WTC11 (cell line): ENCODE measurements around the gene TMEM127. TPM values are rescaled to one million over a fixed set of nuclear protein-coding genes. Genes with fewer than 3 reads are reported as not detected.

Experiments
- ATAC-seq: fragments of 200-7000 bp; cut with Tn5 transposase; 2 replicates; pipeline ENCODE4 v1.10.0; 2021; ENCODE audit warnings: mild to moderate bottlenecking, moderate library complexity
- CTCF ChIA-PET: fragments of 300-600 bp; sonication (Branson Sonifier 250); formaldehyde crosslinking; loops from one replicate; lab custom pipeline; 2021; ENCODE audit warnings: antibody characterized with exemption; lab: Charles Lee
- POLR2A ChIA-PET: fragments of 350-600 bp; sonication (Branson Sonifier 250); formaldehyde crosslinking; loops from one replicate; lab custom pipeline; 2021; ENCODE audit warnings: antibody characterized with exemption; lab: Charles Lee
- DNase-seq: peaks from one replicate; pipeline ENCODE4 v3.0.0; 2021; ENCODE audit warnings: low spot score
- H3K27ac Mint-ChIP-seq: 2 replicates; pipeline ENCODE4 v1.8.0; 2021; ENCODE audit warnings: mixed read lengths
- H3K27me3 Mint-ChIP-seq: 2 replicates; pipeline ENCODE4 v1.8.0; 2021; ENCODE audit warnings: low read depth, mild to moderate bottlenecking, moderate library complexity, mixed read lengths
- H3K36me3 Mint-ChIP-seq: 2 replicates; pipeline ENCODE4 v1.8.0; 2021; ENCODE audit warnings: mixed read lengths
- H3K4me1 Mint-ChIP-seq: 2 replicates; pipeline ENCODE4 v1.8.0; 2022; ENCODE audit warnings: mixed read lengths
- H3K4me3 Mint-ChIP-seq: 2 replicates; pipeline ENCODE4 v1.8.0; 2021; ENCODE audit warnings: mild to moderate bottlenecking, moderate library complexity, mixed read lengths
- H3K9me3 Mint-ChIP-seq: 2 replicates; pipeline ENCODE4 v1.8.0; 2021; ENCODE audit warnings: mixed read lengths
- ATF2 ChIP-seq: sonication (generic); formaldehyde crosslinking; IDR thresholded peaks from 2 replicates; pipeline ENCODE4 v1.8.1; 2022; ENCODE audit warnings: low read depth, missing genetic modification reagents, borderline replicate concordance
- CBFB ChIP-seq: sonication (generic); formaldehyde crosslinking; IDR thresholded peaks from 2 replicates; pipeline ENCODE4 v1.8.1; 2022; ENCODE audit warnings: mild to moderate bottlenecking, low read depth, missing genetic modification reagents
- ETV6 ChIP-seq: sonication (generic); formaldehyde crosslinking; IDR thresholded peaks from 2 replicates; pipeline ENCODE4 v1.8.1; 2022; ENCODE audit warnings: mild to moderate bottlenecking, missing genetic modification reagents
- GTF2I ChIP-seq: fragments of 250-450 bp; sonication (Bioruptor Pico); conservative IDR thresholded peaks from 2 replicates; pipeline ENCODE4 v1.4.0; 2021; ENCODE audit warnings: mild to moderate bottlenecking
- HMGA2 ChIP-seq: fragments of 250-450 bp; sonication (Bioruptor Pico); IDR thresholded peaks from 2 replicates; pipeline ENCODE4 v1.4.0; 2021; ENCODE audit warnings: mild to moderate bottlenecking, moderate library complexity
- IRF2 ChIP-seq: sonication (generic); formaldehyde crosslinking; IDR thresholded peaks from 2 replicates; pipeline ENCODE4 v1.8.0; 2022; ENCODE audit warnings: low read depth, missing genetic modification reagents, borderline replicate concordance
- MAX ChIP-seq: sonication (generic); formaldehyde crosslinking; IDR thresholded peaks from 2 replicates; pipeline ENCODE4 v1.8.0; 2022; ENCODE audit warnings: mild to moderate bottlenecking, missing genetic modification reagents
- NFE2L1 ChIP-seq: sonication (generic); formaldehyde crosslinking; IDR thresholded peaks from 2 replicates; pipeline ENCODE4 v1.8.1; 2023; ENCODE audit warnings: missing genetic modification reagents
- NR1H2 ChIP-seq: sonication (generic); formaldehyde crosslinking; IDR thresholded peaks from 2 replicates; pipeline ENCODE4 v1.9.0; 2021; ENCODE audit warnings: mild to moderate bottlenecking, moderate library complexity, missing genetic modification reagents
- NR2C2 ChIP-seq: sonication (generic); formaldehyde crosslinking; IDR thresholded peaks from 2 replicates; pipeline ENCODE4 v1.8.0; 2022; ENCODE audit warnings: mild to moderate bottlenecking, missing genetic modification reagents
- SOX15 ChIP-seq: fragments of 250-450 bp; sonication (Bioruptor Pico); IDR thresholded peaks from 2 replicates; pipeline ENCODE4 v1.9.0; 2021; ENCODE audit warnings: mild to moderate bottlenecking
- TCF7 ChIP-seq: sonication (generic); formaldehyde crosslinking; IDR thresholded peaks from 2 replicates; pipeline ENCODE4 v1.8.0; 2022; ENCODE audit warnings: mild to moderate bottlenecking, low read depth, missing genetic modification reagents, moderate library complexity
- TP53 ChIP-seq: sonication (generic); formaldehyde crosslinking; IDR thresholded peaks from 2 replicates; pipeline ENCODE4 v1.8.1; 2023; ENCODE audit warnings: mild to moderate bottlenecking, missing genetic modification reagents
- USF1 ChIP-seq: sonication (generic); formaldehyde crosslinking; IDR thresholded peaks from 2 replicates; pipeline ENCODE4 v1.8.0; 2022; ENCODE audit warnings: mild to moderate bottlenecking, missing genetic modification reagents
- ZBTB21 ChIP-seq: sonication (generic); formaldehyde crosslinking; IDR thresholded peaks from 2 replicates; pipeline ENCODE4 v1.8.1; 2023; ENCODE audit warnings: mild to moderate bottlenecking, missing genetic modification reagents, borderline replicate concordance
- ZNF138 ChIP-seq: sonication (generic); formaldehyde crosslinking; conservative IDR thresholded peaks from 2 replicates; pipeline ENCODE4 v1.8.1; 2022; ENCODE audit warnings: mild to moderate bottlenecking, moderate library complexity, missing genetic modification reagents
- ZNF232 ChIP-seq: sonication (generic); formaldehyde crosslinking; IDR thresholded peaks from 2 replicates; pipeline ENCODE4 v1.8.0; 2022; ENCODE audit warnings: mild to moderate bottlenecking, missing genetic modification reagents
- ZNF423 ChIP-seq: fragments of 250-450 bp; sonication (Bioruptor Pico); IDR thresholded peaks from 2 replicates; pipeline ENCODE4 v2.1.2; 2022; ENCODE audit warnings: mild to moderate bottlenecking, moderate library complexity
- ZNF671 ChIP-seq: fragments of 250-450 bp; sonication (Bioruptor Pico); IDR thresholded peaks from 2 replicates; pipeline ENCODE4 v1.8.0; 2021; ENCODE audit warnings: mild to moderate bottlenecking
- total RNA-seq: library from RNA; stranded (reverse); gene quantifications from 3 replicates; pipeline ENCODE4 v1.2.3, GENCODE V29; 2021
- TF ChIP-seq, protein P1 (sequence below): sonication (generic); formaldehyde crosslinking; IDR thresholded peaks from 2 replicates; pipeline ENCODE4 v1.8.0; 2023; ENCODE audit warnings: missing genetic modification reagents, mild to moderate bottlenecking, borderline replicate concordance
- TF ChIP-seq, protein P2 (sequence below): sonication (generic); formaldehyde crosslinking; IDR thresholded peaks from 2 replicates; pipeline ENCODE4 v1.8.1; 2023; ENCODE audit warnings: mild to moderate bottlenecking, missing genetic modification reagents, moderate library complexity
- TF ChIP-seq, protein P3 (sequence below): sonication (generic); formaldehyde crosslinking; IDR thresholded peaks from 2 replicates; pipeline ENCODE4 v1.8.0; 2022; ENCODE audit warnings: missing genetic modification reagents

Gene TMEM127
- total RNA-seq, 1 experiment from 2014 or later: 22.9 TPM

DNA sequence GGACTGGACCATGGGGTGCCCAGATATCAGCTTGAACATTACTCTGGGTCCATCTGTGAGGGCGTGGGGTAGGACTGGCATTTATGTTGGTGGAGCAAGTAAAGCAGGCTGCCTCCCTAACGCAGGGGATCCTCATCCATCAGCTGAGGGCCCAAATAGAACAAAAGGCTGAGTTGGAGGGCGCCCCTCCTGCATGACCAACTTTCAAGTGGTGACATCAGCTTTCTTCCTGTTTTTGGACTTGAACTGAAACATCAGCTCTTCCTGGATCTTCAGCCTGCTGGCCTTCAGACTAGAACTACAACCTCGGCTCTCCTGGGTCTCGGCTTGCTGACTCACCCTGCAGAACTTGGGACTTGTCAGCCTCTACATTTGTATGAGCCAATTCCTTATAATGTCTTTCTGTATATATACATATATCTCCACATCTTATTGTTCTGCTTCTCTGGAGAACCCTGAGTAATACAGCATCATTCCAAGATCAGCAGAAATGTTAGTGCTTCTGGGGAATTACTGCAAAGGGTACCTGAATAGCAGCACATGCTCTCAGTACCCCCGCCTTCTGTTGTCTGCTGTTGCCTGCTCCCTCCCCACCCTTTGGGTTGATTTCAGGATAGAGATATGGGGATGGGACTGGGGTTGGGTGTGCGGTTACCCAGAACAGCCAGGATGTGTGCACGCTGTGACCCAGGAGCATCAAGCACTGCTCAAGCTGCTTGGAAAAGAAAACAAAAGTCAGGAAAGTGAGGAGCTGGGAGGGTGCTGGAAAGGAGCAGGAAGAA is 20.0 kb downstream of the TMEM127 start:
- ATAC-seq: no peak
- TF ChIP-seq TP53 (CRISPR knock-in tag): no peak
- TF ChIP-seq SOX15: no peak
- no peak for TF ChIP-seq ZNF138 (CRISPR knock-in tag)
- TF ChIP-seq GTF2I (CRISPR knock-in tag): no peak
- TF ChIP-seq CBFB: no peak
- no peak for TF ChIP-seq NFE2L1 (CRISPR knock-in tag)
- TF ChIP-seq, protein P1, sequence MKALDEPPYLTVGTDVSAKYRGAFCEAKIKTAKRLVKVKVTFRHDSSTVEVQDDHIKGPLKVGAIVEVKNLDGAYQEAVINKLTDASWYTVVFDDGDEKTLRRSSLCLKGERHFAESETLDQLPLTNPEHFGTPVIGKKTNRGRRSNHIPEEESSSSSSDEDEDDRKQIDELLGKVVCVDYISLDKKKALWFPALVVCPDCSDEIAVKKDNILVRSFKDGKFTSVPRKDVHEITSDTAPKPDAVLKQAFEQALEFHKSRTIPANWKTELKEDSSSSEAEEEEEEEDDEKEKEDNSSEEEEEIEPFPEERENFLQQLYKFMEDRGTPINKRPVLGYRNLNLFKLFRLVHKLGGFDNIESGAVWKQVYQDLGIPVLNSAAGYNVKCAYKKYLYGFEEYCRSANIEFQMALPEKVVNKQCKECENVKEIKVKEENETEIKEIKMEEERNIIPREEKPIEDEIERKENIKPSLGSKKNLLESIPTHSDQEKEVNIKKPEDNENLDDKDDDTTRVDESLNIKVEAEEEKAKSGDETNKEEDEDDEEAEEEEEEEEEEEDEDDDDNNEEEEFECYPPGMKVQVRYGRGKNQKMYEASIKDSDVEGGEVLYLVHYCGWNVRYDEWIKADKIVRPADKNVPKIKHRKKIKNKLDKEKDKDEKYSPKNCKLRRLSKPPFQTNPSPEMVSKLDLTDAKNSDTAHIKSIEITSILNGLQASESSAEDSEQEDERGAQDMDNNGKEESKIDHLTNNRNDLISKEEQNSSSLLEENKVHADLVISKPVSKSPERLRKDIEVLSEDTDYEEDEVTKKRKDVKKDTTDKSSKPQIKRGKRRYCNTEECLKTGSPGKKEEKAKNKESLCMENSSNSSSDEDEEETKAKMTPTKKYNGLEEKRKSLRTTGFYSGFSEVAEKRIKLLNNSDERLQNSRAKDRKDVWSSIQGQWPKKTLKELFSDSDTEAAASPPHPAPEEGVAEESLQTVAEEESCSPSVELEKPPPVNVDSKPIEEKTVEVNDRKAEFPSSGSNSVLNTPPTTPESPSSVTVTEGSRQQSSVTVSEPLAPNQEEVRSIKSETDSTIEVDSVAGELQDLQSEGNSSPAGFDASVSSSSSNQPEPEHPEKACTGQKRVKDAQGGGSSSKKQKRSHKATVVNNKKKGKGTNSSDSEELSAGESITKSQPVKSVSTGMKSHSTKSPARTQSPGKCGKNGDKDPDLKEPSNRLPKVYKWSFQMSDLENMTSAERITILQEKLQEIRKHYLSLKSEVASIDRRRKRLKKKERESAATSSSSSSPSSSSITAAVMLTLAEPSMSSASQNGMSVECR (CRISPR knock-in tag): no peak
- no peak for TF ChIP-seq IRF2 (CRISPR knock-in tag)
- TF ChIP-seq ZBTB21 (CRISPR knock-in tag): no peak
- no peak for TF ChIP-seq USF1
- TF ChIP-seq, protein P2, sequence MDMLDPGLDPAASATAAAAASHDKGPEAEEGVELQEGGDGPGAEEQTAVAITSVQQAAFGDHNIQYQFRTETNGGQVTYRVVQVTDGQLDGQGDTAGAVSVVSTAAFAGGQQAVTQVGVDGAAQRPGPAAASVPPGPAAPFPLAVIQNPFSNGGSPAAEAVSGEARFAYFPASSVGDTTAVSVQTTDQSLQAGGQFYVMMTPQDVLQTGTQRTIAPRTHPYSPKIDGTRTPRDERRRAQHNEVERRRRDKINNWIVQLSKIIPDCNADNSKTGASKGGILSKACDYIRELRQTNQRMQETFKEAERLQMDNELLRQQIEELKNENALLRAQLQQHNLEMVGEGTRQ (CRISPR knock-in tag): no peak
- TF ChIP-seq NR1H2 (CRISPR knock-in tag): no peak
- TF ChIP-seq, all 79 proteins: peak for 0
- CTCF ChIA-PET: interaction anchor here (0.6 to 1.4 kb wide), 5 partner anchors 15 to 130 kb away, joined by 3 to 6 read pairs (median 3); partner anchors contain the start of gene ADRA2B
- POLR2A ChIA-PET: interaction anchor here (1.0 to 1.2 kb wide), 2 partner anchors 38 to 44 kb away, joined by 3 to 5 read pairs; no protein-coding TSS in a partner anchor
- Mint-ChIP-seq H3K9me3 (no peaks in the 10 kb centered on the region), H3K27ac (no peak overlapping the region), H3K27me3 (no peaks in the 10 kb centered on the region), H3K4me3 (no peak overlapping the region), H3K36me3 (no peaks in the 10 kb centered on the region), H3K4me1 (peaks cover 8% of the 10 kb centered on the region)
- DNase-seq: no peak

- Mint-ChIP-seq H3K4me1 (peaks cover 8% of the 10 kb centered on the region), H3K9me3 (no peaks in the 10 kb centered on the region), H3K27ac (no peak overlapping the region), H3K27me3 (no peaks in the 10 kb centered on the region), H3K4me3 (no peak overlapping the region), H3K36me3 (no peaks in the 10 kb centered on the region)
- DNase-seq (no peak), ATAC-seq (no peak)
- POLR2A ChIA-PET: interaction anchor here (0.7 kb wide), 1 partner anchor 55 kb away, joined by 3 read pairs; no protein-coding TSS in a partner anchor
- TF ChIP-seq HMGA2 (CRISPR knock-in tag) (no peak), ZNF423 (CRISPR knock-in tag) (no peak), ETV6 (no peak), ZNF232 (CRISPR knock-in tag) (no peak), NR2C2 (CRISPR knock-in tag) (no peak), MAX (no peak), CBFB (no peak), ZNF671 (CRISPR knock-in tag) (no peak), ATF2 (no peak), TCF7 (CRISPR knock-in tag) (no peak)
- TF ChIP-seq, protein P2 (CRISPR knock-in tag): no peak
- TF ChIP-seq, protein P3, sequence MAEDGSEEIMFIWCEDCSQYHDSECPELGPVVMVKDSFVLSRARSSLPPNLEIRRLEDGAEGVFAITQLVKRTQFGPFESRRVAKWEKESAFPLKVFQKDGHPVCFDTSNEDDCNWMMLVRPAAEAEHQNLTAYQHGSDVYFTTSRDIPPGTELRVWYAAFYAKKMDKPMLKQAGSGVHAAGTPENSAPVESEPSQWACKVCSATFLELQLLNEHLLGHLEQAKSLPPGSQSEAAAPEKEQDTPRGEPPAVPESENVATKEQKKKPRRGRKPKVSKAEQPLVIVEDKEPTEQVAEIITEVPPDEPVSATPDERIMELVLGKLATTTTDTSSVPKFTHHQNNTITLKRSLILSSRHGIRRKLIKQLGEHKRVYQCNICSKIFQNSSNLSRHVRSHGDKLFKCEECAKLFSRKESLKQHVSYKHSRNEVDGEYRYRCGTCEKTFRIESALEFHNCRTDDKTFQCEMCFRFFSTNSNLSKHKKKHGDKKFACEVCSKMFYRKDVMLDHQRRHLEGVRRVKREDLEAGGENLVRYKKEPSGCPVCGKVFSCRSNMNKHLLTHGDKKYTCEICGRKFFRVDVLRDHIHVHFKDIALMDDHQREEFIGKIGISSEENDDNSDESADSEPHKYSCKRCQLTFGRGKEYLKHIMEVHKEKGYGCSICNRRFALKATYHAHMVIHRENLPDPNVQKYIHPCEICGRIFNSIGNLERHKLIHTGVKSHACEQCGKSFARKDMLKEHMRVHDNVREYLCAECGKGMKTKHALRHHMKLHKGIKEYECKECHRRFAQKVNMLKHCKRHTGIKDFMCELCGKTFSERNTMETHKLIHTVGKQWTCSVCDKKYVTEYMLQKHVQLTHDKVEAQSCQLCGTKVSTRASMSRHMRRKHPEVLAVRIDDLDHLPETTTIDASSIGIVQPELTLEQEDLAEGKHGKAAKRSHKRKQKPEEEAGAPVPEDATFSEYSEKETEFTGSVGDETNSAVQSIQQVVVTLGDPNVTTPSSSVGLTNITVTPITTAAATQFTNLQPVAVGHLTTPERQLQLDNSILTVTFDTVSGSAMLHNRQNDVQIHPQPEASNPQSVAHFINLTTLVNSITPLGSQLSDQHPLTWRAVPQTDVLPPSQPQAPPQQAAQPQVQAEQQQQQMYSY: no peak
- CTCF ChIA-PET: no interaction called here
These were observed 22.0 kb downstream of the TMEM127 start for GRCh38 chr2:96243843-96244242.
